Right lobe of liver (tissue), 4 donors: ENCODE data around the gene TMEM207.

Source experiments
- POLR2A ChIP-seq: fragments of 450-650 bp; IDR thresholded peaks from one replicate; pipeline ENCODE4 v1.6.1; 2017; ENCODE audit warnings: antibody characterized with exemption, mild to moderate bottlenecking
- TF ChIP-seq, protein P1 (sequence below), 4 donors: fragments of 200-600 bp in 3 of 4; fragments of 450-650 bp in 1 of 4; IDR thresholded peaks; one replicate each; pipeline versions ENCODE4 v1.5.1 to v1.8.0; 2016 to 2022; ENCODE audit warnings: antibody characterized with exemption in 4 of 4, mild to moderate bottlenecking in 2 of 4
- donor health status: DM: no; HTN: no; CAD: no.
- donor health status: DM: no; HTN: no; CAD: no.
- donor health status: DM: no; HTN: yes; CAD: no.

- TF ChIP-seq, protein P1, sequence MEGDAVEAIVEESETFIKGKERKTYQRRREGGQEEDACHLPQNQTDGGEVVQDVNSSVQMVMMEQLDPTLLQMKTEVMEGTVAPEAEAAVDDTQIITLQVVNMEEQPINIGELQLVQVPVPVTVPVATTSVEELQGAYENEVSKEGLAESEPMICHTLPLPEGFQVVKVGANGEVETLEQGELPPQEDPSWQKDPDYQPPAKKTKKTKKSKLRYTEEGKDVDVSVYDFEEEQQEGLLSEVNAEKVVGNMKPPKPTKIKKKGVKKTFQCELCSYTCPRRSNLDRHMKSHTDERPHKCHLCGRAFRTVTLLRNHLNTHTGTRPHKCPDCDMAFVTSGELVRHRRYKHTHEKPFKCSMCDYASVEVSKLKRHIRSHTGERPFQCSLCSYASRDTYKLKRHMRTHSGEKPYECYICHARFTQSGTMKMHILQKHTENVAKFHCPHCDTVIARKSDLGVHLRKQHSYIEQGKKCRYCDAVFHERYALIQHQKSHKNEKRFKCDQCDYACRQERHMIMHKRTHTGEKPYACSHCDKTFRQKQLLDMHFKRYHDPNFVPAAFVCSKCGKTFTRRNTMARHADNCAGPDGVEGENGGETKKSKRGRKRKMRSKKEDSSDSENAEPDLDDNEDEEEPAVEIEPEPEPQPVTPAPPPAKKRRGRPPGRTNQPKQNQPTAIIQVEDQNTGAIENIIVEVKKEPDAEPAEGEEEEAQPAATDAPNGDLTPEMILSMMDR (IDR thresholded peaks at IDR 0.05): no peak
- TF ChIP-seq POLR2A: no peak
Measured at GRCh38 chr3:190387578-190388213, 62.0 kb downstream of the TMEM207 start, which contains the start of gene CLDN16.
